Fibroblast of mammary gland (primary cell): ENCODE measurements around the gene UBAP2.
"Not testable (repeated sequence)": the region's sequence is repeated elsewhere in the genome, so short reads cannot be mapped to it uniquely, and the experiment has no call there.

Source experiments
- DNase-seq: peaks from one replicate; pipeline ENCODE4 v3.0.0-alpha.2; 2010; ENCODE audit warnings: low read depth
- H3K4me3 ChIP-seq: 2 replicates; pipeline ENCODE4 v1.5.1; 2011; ENCODE audit warnings: low read depth, mild to moderate bottlenecking, low read length, moderate library complexity; ENCODE audit not compliant: control insufficient read depth
- TF ChIP-seq, protein P1 (sequence below): conservative IDR thresholded peaks from 2 replicates; pipeline ENCODE4 v1.5.1; 2011; ENCODE audit warnings: low read depth, low read length, inconsistent platforms; ENCODE audit not compliant: control insufficient read depth, insufficient read depth

Gene UBAP2

DNA sequence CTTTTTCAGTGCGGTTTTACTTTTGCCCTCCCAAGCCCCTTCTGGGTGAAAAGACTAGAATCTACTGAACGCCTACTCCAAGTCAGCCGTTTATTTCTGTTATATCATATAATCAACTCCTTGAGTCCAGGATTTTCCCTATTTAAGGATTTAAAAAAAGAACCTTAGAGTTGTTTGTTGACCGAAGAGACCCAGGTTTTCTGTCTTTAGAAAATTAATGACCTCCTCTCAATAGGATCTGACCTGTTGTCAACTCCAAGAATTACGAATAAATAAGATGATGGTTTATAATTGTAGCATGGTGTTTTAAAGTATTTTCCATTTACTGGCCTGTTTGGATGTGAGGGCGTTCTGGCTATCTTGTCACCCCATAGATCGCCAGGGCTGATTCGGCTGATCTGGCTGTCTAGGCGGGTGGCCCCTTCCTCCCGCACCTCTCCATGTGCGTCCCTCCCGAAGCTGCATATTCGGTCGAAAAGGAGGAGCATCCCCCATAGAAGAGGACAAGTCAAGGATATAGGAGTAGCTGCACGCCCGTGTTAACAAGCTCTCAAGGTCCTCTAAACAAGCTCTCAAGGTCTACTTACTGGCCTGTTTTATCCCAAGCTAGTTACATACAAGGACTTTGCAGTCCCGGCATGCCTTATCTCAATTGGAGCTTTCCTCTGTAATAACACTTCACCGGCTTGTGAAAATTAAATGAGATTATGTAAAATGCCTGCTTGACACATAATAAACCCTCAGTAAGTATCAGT lies 1.1 kb upstream of the UBAP2 start:
- DNase-seq = no peak
- TF ChIP-seq, protein P1, sequence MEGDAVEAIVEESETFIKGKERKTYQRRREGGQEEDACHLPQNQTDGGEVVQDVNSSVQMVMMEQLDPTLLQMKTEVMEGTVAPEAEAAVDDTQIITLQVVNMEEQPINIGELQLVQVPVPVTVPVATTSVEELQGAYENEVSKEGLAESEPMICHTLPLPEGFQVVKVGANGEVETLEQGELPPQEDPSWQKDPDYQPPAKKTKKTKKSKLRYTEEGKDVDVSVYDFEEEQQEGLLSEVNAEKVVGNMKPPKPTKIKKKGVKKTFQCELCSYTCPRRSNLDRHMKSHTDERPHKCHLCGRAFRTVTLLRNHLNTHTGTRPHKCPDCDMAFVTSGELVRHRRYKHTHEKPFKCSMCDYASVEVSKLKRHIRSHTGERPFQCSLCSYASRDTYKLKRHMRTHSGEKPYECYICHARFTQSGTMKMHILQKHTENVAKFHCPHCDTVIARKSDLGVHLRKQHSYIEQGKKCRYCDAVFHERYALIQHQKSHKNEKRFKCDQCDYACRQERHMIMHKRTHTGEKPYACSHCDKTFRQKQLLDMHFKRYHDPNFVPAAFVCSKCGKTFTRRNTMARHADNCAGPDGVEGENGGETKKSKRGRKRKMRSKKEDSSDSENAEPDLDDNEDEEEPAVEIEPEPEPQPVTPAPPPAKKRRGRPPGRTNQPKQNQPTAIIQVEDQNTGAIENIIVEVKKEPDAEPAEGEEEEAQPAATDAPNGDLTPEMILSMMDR = no peak
- H3K4me3 ChIP-seq = peak overlapping the region; percentile 76

DNA sequence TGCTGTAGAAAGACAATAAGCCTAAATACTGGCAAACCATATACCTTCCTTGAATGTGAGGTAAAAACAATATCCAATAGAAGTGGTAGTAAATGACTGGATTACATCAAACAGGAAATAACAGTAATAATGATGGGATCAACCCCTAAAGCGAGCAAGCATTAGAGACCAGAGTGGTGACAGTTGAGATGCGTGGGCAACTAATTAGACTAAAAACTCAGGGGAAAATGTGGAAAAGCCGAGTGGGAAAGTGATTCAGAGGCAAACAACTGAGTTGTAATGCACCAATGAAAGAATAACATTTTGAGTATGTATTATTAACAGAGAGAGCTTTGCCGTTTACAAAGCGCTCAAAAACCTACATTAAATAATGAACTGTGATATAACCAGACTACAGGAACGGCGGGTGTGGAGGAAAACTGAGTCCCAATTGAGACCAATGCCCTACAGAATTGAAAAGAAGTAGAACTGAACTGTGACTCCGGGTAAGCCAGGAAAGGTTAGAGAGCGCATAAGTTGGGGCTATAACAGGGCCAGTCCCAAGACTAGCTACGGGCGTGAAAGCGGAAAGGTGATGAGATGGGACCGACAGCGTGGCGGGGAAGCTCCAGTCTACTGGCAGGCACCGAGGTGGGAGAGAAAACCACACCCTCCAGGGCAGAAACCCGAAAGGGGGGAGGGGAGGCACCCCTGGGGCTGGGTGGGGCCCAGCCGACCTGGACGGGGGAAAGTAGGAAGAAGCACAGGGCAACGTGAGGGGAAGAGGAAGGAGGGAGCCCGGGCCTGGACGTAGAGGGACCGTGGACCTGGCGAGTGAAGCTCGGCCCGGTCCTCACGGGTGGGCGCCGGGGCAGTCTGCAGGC lies 592 bp downstream of the UBAP2 start:
- TF ChIP-seq, protein P1 = no peak
- H3K4me3 ChIP-seq = peak overlapping the region; percentile 76
- peak; percentile 23 for DNase-seq

DNA sequence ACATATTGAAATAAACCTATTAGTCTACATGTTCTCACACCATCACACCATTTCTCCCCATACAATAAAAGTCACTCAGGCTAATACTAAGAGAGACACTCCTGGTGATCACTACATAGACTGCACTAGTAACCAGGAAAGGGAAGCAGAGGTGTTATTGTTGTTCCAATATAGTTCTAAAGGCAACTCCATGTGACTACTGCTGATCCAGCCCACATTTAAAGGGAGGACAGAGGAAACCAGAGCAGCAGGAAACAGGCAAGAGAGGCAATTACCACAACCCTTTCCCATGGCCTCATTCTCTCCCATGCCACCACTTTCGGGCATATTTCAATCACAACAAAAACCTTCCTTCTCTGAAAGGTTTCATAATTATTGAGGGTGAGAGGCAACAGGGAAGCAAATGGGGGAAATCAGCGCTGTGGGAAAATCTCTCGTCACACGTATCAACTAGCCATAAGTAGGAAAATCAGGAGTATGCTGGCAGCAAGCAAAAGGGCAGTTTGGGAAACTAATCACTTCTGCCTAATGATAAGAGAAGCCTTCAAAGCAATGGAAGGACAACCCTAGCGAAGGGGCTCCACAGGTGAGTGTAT lies 1.8 kb downstream of the UBAP2 start:
- DNase-seq = peak; percentile 29
- TF ChIP-seq, protein P1 = no peak
- H3K4me3 ChIP-seq = peak overlapping the region; percentile 76

DNA sequence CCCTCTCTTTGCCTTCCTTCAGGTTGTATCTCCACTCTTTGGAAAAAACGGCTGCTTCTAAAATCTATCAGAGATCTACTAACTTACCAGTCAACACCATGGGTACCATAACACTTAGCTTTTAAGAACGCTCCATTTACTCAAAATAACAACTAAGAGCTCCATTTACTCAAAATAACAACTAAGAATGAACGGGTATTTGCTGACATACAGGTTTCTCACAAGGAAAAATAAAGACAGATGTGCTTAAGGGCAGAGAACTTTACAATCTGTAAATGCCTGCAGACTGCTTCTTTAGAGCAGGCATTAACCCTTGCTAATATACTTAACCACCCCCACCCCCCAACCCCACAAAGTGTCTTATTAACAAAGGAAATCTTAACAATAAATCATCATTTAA lies 2.8 kb downstream of the UBAP2 start:
- peak overlapping the region; percentile 9 for H3K4me3 ChIP-seq
- TF ChIP-seq, protein P1 = no peak
- no peak for DNase-seq

DNA sequence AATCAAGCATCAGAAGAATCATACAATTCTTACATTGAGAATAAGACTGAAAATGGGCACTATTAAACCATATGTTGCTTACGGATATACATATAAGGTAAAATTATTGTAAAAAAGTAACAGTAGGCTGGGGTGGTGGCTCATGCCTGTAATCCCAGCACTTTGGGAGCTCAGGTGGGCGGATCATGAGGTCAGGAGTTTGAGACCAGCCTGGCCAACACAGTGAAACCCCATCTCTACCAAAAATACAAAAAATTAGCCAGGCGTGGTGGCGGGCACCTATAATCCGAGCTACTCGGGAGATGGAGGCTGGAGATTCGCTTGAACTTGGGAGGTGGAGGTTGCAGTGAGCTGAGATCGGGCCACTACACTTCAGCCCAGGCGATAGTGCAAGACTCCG lies 6.6 kb downstream of the UBAP2 start:
- not testable (repeated sequence) for DNase-seq, H3K4me3 ChIP-seq

DNA sequence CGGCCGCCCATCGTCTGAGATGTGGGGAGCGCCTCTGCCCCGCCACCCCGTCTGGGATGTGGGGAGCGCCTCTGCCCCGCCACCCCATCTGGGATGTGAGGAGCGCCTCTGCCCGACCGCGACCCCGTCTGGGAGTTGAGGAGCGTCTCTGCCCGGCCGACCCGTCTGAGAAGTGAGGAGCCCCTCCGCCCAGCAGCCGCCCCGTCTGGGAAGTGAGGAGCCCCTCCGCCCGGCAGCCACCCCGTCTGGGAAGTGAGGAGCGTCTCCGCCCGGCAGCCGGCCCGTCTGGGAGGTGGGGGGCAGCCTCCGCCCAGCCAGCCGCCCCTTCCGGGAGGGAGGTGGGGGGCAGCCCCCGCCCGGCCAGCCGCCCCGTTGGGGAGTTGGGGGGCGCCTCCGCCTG lies 9.8 kb downstream of the UBAP2 start:
- not testable (repeated sequence) for H3K4me3 ChIP-seq, DNase-seq

DNA sequence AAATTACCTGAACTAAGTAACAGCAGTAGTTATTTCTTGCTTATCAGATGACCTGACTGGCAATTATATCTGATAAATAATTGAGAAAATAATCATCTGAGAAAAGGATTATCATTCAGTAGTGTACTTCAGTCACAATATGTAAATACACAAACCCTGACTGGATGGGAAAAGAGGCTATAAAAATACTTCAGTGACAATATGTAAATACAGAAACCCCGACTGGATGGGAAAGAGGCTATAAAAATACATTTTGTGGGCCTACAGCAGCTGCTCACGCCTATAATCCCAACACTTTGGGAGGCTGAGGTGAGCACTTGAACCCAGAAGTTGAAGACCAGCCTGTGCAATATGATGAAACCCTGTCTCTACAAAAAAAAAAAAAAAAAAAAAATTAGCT lies 11.1 kb downstream of the UBAP2 start:
- H3K4me3 ChIP-seq = no peak overlapping the region
- TF ChIP-seq, protein P1 = no peak
- no peak for DNase-seq
